Measurements from ENCODE around the gene ZBTB8A. TPM values are rescaled to one million over a fixed set of nuclear protein-coding genes. Genes with fewer than 3 reads are reported as not detected.

Gene ZBTB8A
- total and polyA plus RNA-seq, 2 of the 8 experiments (the other 6 are each of a cell fraction or from before 2014, with no cell fraction given) = 2.9 to 10.4 TPM

DNA sequence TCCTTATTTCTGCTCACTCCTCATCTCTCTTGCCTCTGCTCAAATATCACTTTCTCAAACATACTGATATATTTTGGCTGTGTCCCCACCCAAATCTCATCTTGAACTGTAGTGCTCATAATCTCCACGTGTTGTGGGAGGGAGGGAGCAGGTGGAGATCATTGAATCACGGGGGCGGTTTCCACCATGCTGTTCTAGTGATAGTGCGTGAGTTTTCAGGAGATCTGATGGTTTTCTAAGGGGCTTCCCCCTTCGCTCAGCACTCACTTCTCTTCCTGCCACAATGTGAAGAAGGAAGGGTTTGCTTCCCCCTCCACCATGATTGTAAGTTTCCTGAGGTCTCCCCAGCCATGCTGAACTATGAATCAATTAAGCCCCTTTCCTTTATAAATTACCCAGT is 84.5 kb downstream of the ZBTB8A start:
- POLR2A ChIA-PET (ENCODE audit: partially characterized antibody) = interaction anchor here (1.1 to 3.0 kb wide), 6 partner anchors 8 to 27 kb away, joined by 3 to 12 read pairs (median 4); partner anchors contain the start of genes RBBP4 and ZBTB8OS

More for the DNA sequence above, 84.5 kb downstream of the ZBTB8A start:
- CTCF ChIA-PET (ENCODE audit: partially characterized antibody) = no interaction called here
- no peak overlapping the region for H3K4ac ChIP-seq (replicated peaks; ENCODE audit: insufficient read length, low read depth, low read length)
- H3K23me2 ChIP-seq (ENCODE audit: low read depth, low read length) = no peaks in the 10 kb centered on the region
- no peak overlapping the region for H2AK5ac ChIP-seq (ENCODE audit: low read depth, low read length)
- H4K5ac ChIP-seq (ENCODE audit: insufficient read length, low read depth, low read length) = no peak overlapping the region
- no peaks in the 10 kb centered on the region for H3K9me3 ChIP-seq (ENCODE audit: insufficient read depth in 2 of 2, low read depth in 1 of 2, low read length in 1 of 2)
- H3K14ac ChIP-seq (ENCODE audit: insufficient read length) = no peak overlapping the region
- H2BK5ac ChIP-seq (ENCODE audit: low read depth, low read length) = no peak overlapping the region
- H4K8ac ChIP-seq (ENCODE audit: extremely low read depth, insufficient read depth, low read length) = no peak overlapping the region
- no peak overlapping the region for H3K4me3 ChIP-seq (ENCODE audit: extremely low read depth in 1 of 4, insufficient read depth in 2 of 4, low read depth in 3 of 4, low read length in 4 of 4)
- no peak overlapping the region for H4K91ac ChIP-seq (replicated peaks; ENCODE audit: insufficient read length, low read length)
- 93% methylated on average over 5 of the region's 5 CpGs; no CpG with 5 or more reads in 1 of the 2 experiments for WGBS, 2 experiments (ENCODE audit: extremely low coverage in 1 of 2, insufficient coverage in 1 of 2, insufficient read length in 1 of 2, insufficient replicate concordance in 2 of 2, low coverage in 1 of 2, low lambda C conversion rate in 2 of 2, missing lambda C conversion rate in 1 of 2)
- H2AFZ ChIP-seq (ENCODE audit: low read length) = no peak overlapping the region
- H2BK15ac ChIP-seq (ENCODE audit: low read length) = no peak overlapping the region
- H3K18ac ChIP-seq (ENCODE audit: extremely low read depth, low read length) = no peak overlapping the region
- FAIRE-seq = no peak
- no peak for TF ChIP-seq SAP30 (IDR thresholded peaks at IDR 0.05; ENCODE audit: insufficient read depth, insufficient replicate concordance, low read length)
- no peak for TF ChIP-seq TCF12 (IDR thresholded peaks at IDR 0.05; ENCODE audit: low read depth, low read length)
- no peak for TF ChIP-seq RAD21 (IDR thresholded peaks at IDR 0.05 in 1 of 2, conservative IDR thresholded peaks at IDR 0.05 in 1 of 2; ENCODE audit: low read depth in 2 of 2, low read length in 2 of 2)
- TF ChIP-seq TBP (IDR thresholded peaks at IDR 0.05; ENCODE audit: low read depth, low read length) = no peak
- TF ChIP-seq TAF7 (optimal IDR thresholded peaks at IDR 0.05; ENCODE audit: borderline replicate concordance, low read depth, low read length) = no peak
- no peak for TF ChIP-seq CREB1 (IDR thresholded peaks at IDR 0.05)
- H3K36me3 ChIP-seq (ENCODE audit: control insufficient read depth in 2 of 4, insufficient read depth in 4 of 4, low read length in 3 of 4) = peaks cover 0 to 22% (median 4%) of the 10 kb centered on the region in 4 experiments; a peak in 4 of 8 replicates
- H2BK12ac ChIP-seq (ENCODE audit: low read depth, low read length) = no peak overlapping the region
- no peaks in the 10 kb centered on the region for H4K20me1 ChIP-seq (replicated peaks in 1 of 2; ENCODE audit: control insufficient read depth in 1 of 2, insufficient read depth in 2 of 2, low read length in 2 of 2)
- no peaks in the 10 kb centered on the region for H3K79me2 ChIP-seq (ENCODE audit: control insufficient read depth in 1 of 2, insufficient read depth in 2 of 2, low read length in 2 of 2)
- no peaks in the 10 kb centered on the region; the same call in 1 of the 2 replicates for H3K79me1 ChIP-seq (ENCODE audit: low read depth, low read length)
- no peak overlapping the region for H2BK20ac ChIP-seq (ENCODE audit: low read length)
- H3K23ac ChIP-seq (ENCODE audit: insufficient read length) = no peak overlapping the region
- H2BK120ac ChIP-seq (replicated peaks; ENCODE audit: low read depth, low read length) = no peak overlapping the region
- no peaks in the 10 kb centered on the region for H3K27me3 ChIP-seq (replicated peaks in 1 of 4; ENCODE audit: control insufficient read depth in 3 of 4, extremely low read depth in 1 of 4, insufficient read depth in 3 of 4, low read length in 3 of 4)
- no peaks in the 10 kb centered on the region for H3K4me1 ChIP-seq (replicated peaks in 1 of 4; ENCODE audit: control insufficient read depth in 3 of 4, insufficient read depth in 4 of 4, low read length in 3 of 4)
- H3K9ac ChIP-seq (replicated peaks in 1 of 4; ENCODE audit: extremely low read depth in 1 of 4, low read depth in 3 of 4, low read length in 3 of 4) = no peak overlapping the region
- H3K4me2 ChIP-seq (ENCODE audit: insufficient read depth in 1 of 2, low read depth in 2 of 2, low read length in 2 of 2) = no peak overlapping the region
- H3K56ac ChIP-seq (replicated peaks; ENCODE audit: insufficient read length, low read depth, low read length) = no peak overlapping the region
- no peak for DNase-seq (ENCODE audit: low read depth in 1 of 2, low spot score in 2 of 2)
- no peak overlapping the region for H3K27ac ChIP-seq (ENCODE audit: low read depth, low read length)
